Stimulated activated CD8-positive, alpha-beta memory T cell treated with anti-CD3 and anti-CD28 coated beads, Interleukin-4, amount 100 ng/mL, for 24 hours (primary cell): ENCODE measurements around the gene PIK3R3.

ENCODE experiments used
- DNase-seq: peaks from one replicate; pipeline ENCODE4 v3.0.0-alpha.2; 2020; ENCODE audit warnings: low read depth

The PIK3R3 gene

DNA sequence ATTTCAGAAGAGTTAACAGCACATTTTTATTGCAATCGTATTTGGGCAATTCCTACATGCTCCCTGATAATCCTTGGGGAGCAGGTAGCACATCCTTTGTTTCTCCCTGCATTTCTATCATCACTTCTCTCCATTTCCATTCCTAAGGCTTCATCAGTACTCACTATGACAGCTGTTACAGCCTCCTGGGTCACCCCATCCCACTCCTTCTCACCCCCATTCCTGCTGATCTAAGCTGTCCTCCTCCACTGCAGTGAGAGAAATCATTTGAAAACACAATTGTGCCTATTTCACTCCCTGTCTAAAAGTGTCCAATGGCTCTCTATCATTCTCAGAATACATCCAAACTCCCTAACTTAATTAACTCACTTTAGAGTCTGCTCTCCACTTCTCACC lies 25.5 kb upstream of the PIK3R3 start:
- DNase-seq = no peak

DNA sequence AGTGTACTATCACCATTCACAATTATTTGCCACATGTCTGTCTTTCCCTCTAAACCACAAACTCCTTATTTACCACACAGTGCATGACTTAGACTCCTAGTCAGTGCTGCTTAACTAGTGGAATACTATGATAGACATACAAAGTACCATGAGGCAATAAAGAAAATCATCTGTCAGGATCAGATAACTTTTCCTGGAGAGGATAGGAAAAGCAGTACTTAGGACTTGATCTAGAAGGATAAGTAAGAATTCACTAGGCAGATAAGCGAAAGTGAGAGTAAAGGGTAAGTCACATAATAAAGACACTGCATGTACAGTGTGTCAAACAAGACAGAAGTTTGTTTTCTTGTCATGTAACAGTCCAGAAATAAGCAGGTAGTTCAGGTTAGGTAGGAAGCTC lies 21.3 kb upstream of the PIK3R3 start:
- no peak for DNase-seq

DNA sequence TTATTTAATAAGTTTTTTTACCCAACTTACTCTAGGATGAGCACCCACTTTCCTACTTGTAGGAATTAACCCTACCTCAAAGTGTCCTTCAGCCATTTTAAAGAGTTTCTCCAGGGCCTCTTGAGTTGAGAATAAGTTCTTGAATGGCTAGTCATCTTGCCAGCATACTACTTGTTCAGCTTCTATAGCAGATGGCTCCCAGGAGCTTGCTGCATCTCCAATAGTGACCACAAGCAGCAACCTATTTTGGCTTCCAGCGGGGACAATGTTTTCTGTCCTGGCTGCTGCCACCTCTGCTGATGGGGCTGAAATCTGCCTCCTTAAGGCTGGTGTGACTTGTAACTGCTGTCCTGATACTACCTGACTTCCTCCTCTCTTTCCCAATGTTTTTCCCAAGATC lies 20.8 kb upstream of the PIK3R3 start:
- DNase-seq = no peak

DNA sequence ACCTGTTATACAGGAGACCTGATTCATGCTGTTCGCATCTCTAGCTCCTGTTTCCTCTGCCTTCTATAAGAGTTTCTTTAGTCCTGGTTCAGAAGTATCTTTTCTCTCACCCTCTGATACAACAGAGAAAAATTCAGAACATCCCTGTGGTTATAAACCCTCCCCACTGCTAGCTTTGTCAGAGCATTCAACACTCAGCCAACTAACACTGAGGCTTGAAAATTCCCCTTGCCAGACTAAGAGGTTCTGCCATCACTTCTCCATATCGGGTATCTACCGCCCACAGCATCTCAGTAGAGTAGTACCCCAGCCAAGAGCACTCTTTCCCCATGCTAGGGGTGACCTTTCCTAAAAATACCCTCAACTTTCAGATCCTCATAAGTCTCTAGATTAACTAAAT lies 19.6 kb upstream of the PIK3R3 start:
- no peak for DNase-seq

DNA sequence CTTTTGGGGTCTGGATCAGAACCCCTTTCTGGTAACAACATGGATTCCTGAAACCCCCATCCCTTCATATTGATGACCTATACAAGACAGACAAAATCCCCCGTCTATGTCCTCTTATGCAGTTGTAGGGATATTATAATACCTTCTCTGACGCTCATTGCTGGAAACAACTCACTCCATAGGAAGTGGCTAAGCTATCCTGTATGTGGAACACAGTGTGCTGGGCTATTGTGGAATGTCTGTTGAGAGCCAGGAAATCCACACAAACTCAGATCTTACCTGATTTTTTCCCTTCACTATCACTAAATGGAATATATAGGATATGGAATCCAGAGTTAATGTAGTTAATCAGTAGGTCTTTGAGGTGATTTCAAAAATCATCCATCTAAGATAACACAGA lies 17.7 kb upstream of the PIK3R3 start:
- no peak for DNase-seq

DNA sequence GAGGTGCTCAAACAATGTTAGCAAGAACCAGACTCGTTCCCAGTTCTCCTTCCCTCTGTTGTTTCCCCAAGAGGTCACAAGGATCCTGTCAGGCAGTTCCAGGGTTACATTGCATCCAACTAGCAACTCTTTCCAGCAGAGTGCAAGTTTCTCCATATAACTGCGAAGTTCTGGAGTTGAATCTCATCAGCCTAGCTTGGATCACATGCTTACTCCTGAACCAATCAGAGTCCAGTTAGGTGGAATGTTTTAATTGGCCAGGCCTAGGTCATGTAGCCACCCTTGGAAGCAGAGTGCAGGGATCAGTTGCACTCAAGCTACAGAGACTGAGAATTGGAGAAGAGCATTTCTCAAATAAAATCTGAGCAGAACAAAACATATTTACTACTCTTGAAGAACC lies 15.9 kb upstream of the PIK3R3 start:
- DNase-seq = no peak

DNA sequence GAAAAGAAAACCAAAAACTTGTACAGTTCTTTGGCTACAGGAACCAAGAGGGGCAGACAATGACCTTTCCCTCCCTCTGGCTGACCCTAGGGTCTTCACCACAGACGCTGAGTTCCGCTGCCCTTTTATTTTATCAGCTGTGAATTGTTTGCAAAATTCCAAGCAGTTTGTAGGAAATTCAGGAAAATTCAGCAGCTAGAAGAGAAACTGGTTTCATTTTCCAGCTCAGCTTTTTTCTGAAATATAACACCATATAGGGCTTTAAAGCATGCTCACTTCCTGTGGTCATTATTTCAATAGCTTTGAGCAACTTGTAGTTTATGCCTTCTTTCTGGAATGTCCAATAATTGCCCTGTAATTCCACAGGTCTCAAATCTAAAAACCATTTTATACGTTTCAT lies 5.5 kb upstream of the PIK3R3 start:
- no peak for DNase-seq

DNA sequence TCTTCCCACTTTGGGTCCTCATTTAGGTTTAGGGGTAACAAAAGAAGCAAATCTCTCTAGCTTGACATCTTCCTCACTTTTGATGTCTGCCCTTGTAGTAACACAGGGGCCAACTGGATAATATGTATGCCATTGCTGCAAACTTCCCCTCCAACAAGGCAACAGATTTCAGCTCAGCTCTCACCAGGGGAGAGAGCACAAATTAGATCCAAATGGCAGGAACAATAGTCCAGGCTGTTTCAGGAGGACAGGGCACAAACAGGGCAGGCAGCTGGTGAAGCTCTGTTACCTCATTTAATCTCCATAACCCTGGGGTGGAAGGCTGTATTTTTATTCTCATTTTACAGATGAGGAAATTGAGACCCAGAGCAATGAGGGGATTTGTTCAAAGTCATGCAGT lies 4.3 kb upstream of the PIK3R3 start:
- DNase-seq = no peak

DNA sequence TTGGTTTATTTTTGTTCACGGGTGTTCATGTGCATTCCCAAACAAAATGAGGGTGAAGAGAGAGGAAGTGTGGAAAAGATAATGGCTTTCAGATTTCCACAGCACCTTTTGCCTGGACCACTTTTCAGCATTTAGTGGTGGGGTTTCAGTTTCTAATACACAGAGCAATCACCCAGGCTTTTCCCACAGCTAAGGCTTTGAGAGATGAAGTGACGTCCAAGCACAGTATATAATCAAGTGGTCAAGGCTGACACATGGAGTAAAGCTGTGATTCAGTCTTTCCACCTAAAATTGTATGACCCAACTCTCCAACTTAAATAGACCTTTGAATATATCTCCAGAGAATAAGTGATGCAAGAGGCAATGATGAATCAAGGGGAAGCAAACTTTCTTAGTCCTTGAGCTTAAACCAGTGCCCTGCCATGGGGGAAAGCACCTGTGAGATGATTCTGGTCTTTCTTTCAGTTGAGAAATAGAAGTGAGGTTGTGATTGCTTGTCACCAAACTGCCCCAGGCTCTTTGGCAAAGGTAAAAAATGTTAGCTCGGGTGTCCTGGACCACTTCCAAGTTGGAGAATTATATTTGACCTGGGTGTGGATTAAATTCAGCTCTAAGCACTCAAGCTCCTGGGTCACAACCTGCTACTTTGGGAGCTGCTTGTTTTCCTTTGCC lies 2.4 kb upstream of the PIK3R3 start:
- DNase-seq = no peak

DNA sequence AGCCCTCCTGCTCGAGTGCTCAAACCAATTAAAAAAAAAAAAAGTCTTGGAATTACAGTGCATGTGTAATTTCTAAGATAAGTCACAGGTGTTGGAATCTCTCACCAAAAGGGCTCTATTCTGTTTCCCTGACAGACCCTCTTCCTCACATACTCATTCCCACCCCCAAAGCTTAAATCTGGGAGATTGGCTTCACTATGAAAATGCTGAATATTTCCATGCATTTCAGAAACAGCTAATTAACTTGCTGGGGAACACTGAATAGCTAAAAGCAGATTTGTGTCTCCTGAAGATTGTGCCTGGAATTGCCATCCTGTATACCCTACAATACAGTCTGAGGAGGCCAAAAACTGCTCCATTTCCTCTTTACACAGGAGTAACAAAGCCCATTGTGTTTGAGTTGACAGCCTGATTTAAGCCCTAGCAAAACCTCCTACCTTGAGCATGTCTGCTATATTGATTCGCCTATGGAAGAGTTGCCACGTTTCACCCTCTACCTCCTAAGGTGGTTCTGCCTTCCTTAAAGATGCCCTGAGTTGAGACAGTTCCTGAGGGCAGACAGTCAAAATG lies 1.4 kb upstream of the PIK3R3 start:
- no peak for DNase-seq

DNA sequence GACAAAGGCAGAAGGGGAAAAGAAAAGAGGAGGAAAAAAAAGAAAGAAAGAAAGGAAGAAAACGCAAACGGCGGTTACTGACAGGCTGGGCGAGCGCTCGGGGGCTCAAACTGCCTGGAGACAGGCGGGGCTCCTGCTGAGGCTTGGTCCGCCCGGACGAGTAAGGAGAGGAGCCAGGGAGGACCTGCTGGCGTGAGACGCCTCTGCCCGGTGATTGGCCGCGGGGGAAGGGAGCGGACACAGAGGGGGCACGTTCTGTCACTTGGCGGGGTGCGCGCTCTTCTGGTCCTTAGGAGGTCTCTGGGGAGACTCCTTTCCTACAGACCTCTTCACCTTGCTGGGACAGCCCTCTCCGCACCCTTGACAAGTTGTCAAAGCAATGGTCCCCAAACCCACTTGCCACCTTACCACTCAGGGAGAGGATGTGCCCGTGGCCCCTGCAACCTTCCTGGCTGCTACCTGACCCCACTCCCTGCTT lies 791 bp upstream of the PIK3R3 start:
- no peak for DNase-seq

DNA sequence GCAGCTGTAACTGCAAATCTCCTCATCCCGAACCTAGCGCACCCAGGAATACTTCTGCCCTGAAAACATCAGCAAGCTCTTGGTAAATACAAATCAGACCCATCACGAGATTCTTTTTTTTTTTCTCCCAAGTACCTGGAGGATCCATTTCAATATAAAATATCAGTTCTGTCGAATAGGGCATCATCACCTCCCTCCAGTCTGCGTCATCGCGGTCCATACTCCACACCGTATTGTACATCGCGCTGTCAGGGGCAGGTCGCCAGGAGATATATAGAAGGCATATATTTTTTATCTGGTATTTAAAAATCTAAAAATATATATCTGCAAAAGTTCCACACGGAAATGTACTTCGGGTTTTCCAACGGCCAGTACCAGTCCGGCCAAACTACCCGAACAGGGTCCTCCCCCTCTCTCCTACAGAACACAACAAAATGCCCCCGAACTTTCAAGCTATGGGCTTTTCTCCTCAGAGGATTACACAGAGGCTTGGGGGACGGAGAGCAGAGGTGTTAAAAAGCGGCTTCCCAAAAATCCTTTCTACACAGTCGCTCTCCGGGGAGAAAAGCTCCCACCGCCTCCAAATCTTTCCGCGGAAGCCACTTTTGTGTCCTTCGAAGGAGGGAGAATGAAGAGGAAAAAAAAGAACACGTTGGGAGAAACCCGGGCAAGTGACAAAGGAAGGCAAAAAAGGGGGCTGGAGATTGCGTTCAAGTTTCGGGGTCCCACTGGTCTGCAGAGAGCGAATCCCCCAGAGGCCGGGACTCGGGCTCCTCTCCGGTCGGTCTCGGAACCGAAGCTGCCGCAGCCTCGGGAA lies 509 bp downstream of the PIK3R3 start:
- DNase-seq = no peak

DNA sequence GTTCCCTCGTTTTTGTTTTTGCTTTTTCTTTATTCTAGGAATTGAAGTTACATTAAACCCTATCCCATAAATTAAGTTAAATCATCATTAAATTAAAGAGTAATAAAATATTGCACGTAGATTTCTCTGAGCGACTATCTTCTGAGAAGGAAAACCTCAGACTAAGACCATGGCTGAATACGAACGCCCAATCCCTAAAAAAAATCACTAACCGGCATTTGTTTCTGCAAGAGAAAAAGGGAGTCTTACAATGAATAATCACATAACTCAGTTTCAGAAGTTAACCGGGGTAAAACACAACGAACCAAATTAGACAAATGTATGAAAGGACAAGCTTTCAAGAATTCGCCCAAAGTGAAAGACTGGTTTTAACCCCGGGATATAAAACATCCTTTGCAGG lies 1.3 kb downstream of the PIK3R3 start:
- DNase-seq = no peak

DNA sequence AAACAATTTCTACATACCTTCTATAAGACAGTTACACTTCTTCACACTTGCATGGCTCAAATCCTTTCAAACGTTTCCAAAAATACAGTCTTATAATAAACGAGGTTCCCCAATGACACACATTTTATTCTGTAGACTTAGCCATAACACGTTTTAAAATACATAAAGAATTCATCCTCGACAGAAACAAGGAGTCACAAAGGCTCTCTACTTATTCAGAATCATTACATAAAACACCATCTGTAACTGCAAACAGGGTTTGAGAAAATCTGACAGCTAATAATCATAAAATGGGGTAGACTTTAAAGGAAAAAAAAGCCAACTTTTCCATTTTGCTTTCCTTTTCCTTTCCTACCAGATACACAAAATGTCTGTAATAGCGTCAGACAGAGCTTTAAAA lies 1.8 kb downstream of the PIK3R3 start:
- DNase-seq = no peak

DNA sequence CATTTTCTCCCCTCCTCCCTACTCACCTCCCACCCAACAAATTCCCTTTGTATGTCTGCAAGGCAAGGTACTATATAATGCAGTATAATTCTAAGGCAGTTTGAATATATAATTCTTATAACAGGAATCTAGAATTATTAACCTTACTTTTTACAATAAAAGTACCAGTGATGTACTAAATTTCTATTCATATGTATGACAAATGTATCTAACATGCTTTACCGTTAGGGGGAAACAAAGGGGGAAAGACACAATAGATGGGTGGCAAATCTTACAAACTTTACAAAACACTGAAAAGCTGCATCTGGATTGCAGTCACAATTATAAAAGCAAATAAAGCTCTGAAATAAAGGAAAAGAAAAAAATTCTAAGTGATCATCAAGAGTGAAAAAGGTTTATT lies 2.3 kb downstream of the PIK3R3 start:
- DNase-seq = no peak

DNA sequence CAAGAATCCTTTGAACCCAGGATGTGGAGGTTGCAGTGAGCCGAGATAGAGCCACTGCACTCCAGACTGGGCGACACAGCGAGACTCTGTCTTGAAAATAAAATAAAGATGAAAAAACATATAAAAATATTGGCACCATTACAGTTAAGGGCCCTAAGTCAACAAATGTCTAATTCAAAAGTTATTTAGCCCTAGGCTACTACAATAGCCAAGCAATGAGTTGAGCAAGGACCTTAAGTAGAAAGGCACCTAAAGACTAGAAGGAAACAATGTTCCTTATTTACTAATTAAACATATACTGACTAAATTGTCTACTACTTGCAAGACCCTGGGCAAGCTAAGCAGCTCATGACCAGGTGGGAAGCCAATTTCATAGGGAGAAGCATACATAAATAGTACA lies 4.1 kb downstream of the PIK3R3 start:
- DNase-seq = no peak

DNA sequence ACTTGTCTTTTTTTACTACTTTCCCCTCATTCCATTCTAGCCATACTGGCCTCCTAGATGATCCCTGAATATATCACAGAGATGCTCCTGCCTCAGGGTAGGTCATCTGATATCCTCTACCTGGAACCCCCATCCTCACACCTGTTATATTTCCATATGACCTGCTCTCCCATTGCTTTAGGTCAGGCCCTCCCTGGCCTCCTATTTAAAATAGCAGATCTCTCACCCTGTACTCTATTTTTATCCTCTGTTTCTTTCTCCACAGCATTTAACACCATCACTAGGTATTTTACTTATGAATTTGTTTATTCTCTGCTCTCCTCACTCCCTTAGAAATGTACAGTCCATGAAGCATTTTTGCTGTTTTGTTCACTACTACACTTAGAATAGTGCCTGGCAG lies 13.6 kb downstream of the PIK3R3 start:
- DNase-seq = no peak

DNA sequence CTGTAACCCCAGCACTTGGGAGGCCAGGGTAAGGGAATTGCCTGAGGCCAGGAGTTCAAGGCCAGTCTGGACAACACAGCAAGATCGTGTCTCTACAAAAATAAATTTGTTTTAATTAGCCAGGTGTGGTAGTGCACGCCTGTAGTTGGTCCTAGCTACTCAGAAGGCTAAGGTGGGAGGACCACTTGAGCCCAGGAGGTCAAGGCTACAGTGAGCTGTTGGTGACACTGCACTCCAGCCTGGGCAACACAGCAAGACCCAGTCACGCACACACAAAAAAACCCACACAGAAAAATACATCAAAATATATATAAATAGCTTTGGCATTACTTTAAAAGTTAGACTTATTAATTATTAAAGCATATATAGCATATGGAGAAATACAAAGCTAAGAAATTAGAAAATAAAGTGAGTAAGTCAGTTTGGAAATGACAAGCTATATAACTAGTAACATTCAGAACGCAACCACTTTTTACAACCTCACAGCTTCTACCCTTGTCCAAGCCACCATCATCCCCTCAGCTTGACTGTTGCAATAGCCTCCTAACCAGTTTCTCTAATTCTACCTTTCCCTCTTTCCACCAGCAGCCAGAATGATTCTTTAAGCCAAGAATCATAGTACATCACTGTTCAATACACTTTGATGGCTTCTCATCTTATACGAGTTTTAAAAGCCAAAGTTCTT lies 14.5 kb downstream of the PIK3R3 start:
- no peak for DNase-seq

DNA sequence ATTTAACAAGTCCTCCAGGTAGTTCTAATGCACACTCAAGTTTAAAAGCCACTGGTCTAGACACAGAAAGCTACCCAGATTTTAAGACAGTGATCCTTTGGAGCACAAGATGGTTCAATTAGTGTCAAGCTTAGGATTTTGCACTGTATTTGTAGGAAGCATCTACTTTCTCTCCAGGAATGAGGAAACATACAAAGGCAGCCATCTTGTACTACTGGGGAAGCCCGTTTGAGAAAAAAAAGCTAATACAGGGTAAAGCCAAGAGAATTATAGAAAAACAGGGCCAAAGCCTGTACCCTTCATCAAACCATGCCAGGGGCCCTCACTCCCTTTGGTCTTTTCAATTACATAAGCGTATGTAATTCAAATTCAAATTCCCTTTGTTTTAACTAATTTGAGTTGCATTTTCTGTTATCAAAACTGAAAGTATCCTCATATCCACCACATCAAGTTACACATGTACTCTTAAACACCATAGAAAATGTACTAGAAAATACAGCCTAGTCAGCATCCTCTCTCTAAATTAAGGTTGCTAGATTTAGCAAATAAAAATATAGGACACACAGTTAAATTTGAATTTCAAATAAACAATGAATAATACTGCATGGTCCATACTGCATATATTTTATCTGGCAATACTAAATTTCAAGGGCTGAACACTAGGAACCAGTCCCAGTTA lies 17.4 kb downstream of the PIK3R3 start:
- DNase-seq = no peak

DNA sequence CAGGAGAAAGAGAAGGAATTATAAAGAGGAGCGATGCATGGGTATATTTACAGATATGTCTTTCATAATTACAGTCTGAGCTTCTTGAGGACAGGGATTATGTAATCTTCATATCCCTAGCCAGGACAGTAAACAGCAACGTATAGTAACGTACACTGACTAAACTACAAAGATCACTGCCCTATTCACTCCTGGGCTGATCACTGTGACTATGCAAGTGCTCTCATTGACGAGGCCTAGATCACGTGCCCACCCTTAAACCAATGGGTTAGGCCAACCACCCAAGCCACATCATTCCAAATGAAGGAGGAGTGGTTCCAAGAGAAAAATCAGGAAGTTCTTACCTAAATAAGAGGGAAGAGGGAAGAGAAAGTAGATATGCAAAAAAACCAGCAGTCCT lies 18.5 kb downstream of the PIK3R3 start:
- DNase-seq = no peak

DNA sequence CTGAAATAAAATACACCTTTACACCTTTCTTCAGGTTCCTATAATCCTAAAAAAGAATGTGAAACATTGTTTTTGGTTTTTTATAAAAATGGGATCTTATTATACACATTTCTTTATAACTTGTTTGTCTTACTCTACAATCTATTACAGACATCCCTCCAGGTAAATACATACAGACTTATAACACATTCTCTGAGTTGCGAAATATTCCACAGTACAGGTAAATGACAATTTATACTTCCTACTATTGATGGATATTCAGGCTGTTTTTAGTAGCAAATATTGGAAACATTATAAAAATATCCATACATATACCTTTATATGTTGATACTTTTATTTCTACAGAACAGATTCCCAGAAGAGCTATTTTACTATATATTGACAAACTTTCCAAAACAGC lies 20.3 kb downstream of the PIK3R3 start:
- DNase-seq = no peak

DNA sequence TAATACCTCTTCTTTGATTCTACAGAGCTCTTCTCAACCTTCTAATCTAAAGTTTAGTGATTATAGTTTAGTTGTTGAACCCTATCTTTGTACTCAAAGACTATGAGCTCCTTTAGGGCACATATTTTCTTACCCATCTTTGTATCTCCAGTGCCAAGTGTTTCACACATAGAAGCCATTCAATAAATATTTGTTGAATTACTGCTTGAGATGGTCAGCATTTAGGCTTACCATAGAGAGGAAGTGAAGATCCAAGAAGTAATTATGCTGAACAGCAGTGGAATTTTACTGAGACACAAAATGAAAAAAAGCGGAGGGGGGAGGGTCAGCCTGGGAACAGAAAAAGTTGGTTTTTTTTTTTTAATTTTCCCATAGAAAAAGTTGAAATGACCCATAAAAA lies 21.9 kb downstream of the PIK3R3 start:
- no peak for DNase-seq
